DND-41 (cell line): ENCODE measurements around the gene HECW1.

ENCODE experiments used
- EZH2 ChIP-seq: IDR thresholded peaks from 3 replicates; pipeline ENCODE4 v1.6.1; 2012; ENCODE audit warnings: borderline replicate concordance, low read depth, mild to moderate bottlenecking, moderate library complexity, low read length, inconsistent platforms; ENCODE audit not compliant: severe bottlenecking
- TF ChIP-seq, protein P1 (sequence below): IDR thresholded peaks from 2 replicates; pipeline ENCODE4 v1.5.1; 2012; ENCODE audit warnings: borderline replicate concordance, low read length, moderate library complexity, mild to moderate bottlenecking; ENCODE audit not compliant: poor library complexity, severe bottlenecking; ENCODE audit errors: extremely low read depth

DNA sequence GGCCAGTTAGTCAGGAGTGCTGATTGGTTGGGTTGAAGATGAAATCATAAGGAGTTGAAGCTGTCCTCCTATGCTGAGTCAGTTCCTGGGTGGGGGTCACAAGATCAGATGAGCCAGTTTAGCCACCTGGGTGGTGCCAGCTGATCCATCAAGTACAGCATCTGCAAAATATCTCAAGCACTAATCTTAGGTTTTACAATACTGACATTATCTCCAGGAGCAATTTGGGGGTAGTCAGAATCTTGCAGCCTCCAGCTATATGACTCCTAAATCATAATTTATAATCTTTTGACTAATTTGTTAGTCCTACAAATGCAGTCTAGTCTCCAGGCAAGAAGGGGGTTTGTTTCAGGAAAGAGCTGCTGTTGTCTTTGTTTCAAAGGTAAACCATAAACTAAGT, 286.4 kb downstream of the HECW1 start:
- TF ChIP-seq, protein P1, sequence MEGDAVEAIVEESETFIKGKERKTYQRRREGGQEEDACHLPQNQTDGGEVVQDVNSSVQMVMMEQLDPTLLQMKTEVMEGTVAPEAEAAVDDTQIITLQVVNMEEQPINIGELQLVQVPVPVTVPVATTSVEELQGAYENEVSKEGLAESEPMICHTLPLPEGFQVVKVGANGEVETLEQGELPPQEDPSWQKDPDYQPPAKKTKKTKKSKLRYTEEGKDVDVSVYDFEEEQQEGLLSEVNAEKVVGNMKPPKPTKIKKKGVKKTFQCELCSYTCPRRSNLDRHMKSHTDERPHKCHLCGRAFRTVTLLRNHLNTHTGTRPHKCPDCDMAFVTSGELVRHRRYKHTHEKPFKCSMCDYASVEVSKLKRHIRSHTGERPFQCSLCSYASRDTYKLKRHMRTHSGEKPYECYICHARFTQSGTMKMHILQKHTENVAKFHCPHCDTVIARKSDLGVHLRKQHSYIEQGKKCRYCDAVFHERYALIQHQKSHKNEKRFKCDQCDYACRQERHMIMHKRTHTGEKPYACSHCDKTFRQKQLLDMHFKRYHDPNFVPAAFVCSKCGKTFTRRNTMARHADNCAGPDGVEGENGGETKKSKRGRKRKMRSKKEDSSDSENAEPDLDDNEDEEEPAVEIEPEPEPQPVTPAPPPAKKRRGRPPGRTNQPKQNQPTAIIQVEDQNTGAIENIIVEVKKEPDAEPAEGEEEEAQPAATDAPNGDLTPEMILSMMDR: no peak
- TF ChIP-seq EZH2: no peak
